Femur (tissue), 1 donor: ENCODE data around the gene KRT14.
"Not testable (repeated sequence)": the region's sequence is repeated elsewhere in the genome, so short reads cannot be mapped to it uniquely, and the experiment has no call there.

Experiments used
- DNase-seq: peaks from one replicate; pipeline ENCODE4 v3.0.0-alpha.2; 2017

KRT14 gene

DNA sequence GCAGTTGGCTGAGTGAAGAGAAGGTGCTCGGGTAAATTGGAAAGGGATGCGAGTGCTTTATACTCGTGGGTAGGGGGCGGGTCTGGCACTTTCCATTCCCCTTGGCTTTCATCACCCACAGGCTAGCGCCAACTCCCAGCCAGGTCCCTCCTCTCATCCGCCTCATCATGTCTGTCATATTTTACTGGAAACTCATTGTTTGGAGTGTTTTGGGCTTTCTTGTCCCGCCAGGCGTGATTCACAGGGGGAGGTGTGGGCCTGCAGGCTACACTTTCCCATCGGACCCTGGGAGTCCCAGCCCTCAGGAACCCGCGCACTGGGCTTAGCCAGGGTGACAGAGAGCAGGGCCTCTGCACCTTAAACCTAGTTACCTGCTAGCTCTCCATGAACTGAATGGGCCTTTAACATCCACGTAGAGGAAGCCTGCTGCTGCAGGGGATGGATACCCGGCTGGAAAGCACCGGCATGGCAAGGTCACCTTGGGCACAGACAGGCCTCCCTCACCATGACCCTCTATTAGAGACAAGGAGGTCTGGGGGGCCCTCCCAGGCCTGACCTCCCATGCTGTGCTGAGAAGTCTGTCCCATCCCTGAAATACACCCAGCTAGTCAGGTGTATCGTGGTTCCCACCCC is at the start of gene KRT14:
Gene KRT14, minus strand, starts transcription at position 33 of the 633 bp plus-strand sequence. CDS start 61 bp downstream, outside the sequence.
- no peak for DNase-seq

- DNase-seq: peak; percentile 87
Measured at GRCh38 chr17:41635121-41636097, 48.7 kb upstream of the KRT14 start.

DNA sequence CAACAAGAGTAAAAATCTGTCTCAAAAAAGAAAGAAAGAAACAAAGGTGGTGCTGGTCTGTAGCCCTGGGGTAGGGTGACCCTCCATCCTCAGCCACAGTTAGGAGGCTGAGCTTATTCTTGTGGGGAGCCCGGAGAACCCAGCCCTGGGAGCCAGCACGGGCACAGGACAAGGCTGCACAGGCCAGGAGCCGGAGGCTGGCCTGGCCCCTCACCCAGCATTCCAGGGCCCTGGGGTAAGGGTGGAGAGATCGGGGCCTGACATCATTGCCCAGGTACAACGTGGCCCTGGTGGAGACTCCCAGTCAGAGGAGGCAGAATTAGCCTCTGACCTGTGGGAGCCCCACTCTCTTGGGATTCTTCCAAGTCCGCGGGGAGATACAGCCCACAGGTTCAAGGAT is 47.9 kb upstream of the KRT14 start:
- DNase-seq: no peak

DNA sequence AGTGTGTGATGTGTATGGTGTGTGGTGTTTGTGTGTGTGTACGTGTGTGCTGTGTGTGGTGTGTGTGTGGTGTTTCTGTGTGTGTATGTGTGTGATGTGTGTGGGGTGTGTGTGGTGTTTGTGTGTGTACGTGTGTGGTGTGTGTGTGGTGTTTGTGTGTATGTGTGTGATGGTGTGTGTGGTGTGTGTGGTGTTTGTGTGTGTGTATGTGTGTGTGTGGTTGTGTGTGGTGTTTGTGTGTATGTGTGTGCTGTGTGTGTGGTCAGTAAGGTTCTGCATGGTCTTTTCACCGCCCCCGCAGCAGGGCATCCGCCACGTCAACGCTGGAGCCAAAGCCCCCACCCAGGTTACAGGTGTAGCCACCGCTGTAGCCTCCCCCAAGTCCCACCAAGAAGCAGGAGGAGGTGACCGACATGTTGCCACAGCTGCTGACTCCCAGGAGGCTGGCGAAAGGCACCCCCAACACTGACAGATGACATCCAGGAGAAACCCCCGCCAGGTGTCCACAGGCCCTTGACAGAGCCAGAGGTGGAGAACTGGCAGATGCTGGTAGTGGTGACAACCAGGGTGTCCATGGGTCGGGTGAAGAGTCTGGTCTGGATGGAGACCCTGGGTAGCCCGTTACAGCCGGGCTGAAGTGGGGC is 47.0 kb upstream of the KRT14 start:
- DNase-seq: no peak

- no peak for DNase-seq
Measured at GRCh38 chr17:41632482-41633105, 45.9 kb upstream of the KRT14 start.

- DNase-seq: no peak
Measured at GRCh38 chr17:41631898-41632285, 45.2 kb upstream of the KRT14 start.

DNA sequence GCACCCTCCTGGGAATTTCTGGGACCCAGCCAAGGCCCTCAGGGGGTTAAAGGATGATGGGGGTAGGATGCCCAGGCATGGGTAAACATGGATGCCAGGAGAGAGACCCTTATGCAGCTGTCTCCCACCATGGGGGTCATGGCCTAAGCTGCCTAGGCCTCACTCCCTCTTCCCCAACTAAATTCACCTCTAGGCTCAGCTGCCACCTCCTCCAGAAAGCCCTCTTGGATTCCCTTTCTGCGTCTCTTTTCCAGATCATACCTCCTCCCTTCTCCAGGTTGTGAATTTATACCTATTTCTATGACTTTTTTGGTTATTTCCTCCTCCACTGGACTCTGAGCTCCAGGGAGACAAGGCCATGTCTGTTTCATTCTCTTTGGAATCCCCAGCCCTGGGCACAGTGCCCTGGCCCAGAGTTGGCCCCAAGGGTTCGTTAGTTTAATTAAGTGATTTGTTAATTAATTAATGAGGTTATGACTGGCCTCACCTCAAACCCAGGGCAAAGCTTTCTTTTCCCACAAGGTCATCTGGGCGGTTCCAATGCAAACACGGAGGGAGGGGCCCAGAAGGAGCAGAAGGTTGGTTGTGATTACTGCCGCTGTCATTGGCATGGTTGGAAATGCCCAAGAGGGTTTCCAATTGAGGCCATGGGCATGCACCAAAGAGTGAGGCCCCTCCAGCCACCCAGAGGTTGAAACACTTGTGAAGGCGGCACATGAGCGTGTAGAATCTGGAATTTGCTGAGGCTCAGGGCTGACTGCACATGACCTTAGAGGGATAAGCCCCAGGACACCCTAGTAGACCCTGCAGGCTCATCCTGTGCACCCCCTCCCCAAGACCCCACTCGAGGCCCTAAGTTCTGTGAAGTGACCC is 44.6 kb upstream of the KRT14 start:
- no peak for DNase-seq

GRCh38 chr17:41629826-41630670 is 43.4 kb upstream of the KRT14 start:
- no peak for DNase-seq

DNA sequence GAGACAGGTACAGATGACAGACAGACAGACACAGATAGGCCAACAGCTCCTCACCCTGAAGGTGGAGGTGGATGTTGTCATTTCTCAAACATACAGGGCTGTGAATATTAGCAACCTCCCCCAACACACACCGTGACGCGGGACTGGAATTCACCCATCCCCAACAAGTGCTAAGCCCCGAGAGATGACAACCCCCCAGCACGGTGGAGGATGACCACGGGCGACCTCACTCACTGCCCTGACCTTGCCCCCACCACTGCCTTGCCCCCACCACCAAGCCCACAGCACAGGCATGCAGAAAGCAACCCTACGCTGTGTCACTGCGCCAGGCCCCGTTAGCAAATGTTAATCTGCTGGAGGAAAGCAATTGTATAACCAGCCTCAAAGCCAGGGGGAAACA is 42.6 kb upstream of the KRT14 start:
- DNase-seq: peak; percentile 14

GRCh38 chr17:41628621-41629255 is 42.0 kb upstream of the KRT14 start:
- DNase-seq: peak; percentile 18

DNA sequence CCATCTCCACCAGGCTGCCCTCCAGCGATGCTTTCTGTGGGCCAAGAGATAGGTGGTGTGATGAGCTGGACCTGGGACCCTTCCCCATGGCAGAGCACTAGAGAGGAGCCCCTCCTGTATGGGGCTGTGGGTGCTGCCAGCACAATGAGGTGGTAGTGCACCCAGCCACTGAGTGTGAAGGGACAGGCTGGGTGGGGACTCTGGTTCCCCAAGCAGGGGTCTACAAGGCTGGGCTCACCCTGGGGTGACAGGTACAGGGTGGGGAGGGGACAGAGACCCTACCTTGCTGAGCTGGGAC is 41.3 kb upstream of the KRT14 start:
- DNase-seq: not testable (repeated sequence)

DNA sequence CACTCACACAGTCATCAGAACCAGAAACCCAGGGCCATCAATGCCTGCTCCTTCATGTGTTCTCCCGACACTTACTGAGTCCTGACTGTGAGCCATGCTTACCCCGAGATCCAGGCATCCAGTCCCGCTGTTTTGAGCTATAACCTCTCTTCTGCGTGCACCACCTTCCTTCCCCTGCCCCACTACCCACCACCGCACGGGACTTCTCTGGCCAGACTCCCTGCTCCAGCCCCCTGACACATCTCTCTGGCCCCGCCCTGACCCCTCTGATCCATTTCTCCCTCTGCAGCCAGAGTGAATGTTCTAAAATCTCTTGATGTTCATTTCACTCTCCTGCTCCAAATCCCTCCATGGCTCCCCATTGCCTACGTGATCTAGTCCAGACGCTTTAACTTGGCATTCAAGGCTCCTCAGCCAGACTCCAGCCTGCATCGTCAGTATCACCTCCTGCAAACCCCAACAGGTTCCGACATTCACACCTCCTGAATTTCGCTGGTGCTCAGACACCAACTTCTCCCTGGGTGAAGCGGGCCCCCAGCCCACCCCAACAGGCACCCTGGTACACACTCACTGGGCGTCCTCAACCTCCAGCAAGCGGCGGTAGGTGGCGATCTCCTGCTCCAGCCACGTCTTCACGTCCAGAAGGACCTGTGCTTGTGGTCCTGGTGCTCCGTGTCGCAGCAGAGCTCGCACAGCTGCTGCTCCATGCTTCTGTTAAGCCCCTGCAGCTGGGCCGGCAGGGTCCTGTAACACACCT is 40.8 kb upstream of the KRT14 start:
- DNase-seq: no peak

- DNase-seq: not testable (repeated sequence)
Measured at GRCh38 chr17:41626914-41627295, 40.2 kb upstream of the KRT14 start.

DNA sequence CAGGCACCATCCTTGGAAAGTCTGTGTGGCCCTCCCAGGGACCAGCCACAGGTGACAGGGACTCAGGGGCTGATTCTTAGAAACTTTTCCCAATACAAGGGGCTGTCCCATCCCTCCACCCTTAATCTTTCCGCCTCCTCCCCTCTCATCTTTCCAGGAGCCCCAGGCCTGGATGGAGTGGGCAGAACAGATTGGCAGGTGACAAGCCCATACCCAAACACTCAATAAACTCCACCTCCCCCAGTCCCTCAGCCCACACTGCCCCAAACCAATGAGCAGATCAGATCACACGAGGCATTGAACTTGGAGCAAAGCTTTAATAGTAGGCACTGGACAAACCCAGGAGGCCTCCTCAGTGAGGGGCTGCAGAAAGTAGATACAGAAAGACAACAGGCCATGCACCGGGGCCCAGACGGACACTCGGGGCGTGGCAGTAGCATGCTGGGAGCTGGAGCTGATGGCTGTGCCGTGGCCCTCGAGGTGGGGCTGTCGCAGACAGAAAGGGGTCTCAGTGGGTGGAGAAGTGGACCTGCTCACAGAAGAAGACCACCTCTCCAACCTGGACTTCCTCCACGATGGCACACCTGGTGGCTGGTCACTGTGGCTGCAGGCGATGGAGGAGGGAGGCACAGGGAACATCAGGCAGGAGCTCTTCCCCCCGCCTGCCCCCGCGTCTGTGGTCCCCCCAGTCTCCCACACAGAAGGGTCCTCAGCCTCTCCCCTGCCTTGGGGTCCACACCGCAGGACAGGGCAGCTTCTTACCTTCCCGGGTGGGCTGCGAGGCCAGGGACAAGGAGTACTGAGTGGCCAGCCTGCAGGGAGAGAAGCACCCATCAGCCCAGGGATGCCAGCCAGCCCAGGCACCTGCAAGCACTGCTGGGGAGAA is 39.6 kb upstream of the KRT14 start:
- DNase-seq: not testable (repeated sequence)

DNA sequence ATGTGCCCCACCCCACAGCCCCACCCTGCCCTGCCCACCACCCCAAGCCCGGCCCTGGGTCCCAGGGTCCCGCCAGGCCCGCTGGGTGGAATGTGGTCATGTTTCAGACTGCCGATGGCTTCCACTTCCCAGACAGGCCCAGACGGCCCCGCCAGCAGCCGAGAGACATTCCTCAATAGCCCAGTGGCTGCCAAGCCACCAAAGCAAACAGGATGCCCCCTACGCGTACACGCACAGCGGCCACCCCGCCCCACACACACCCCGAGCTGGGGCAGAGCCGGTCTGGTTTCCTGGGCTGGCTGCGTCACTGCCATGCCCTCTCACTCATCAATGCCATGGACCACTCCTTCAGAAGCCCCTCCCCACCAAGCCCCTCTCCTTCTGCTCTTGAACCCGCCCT is 38.9 kb upstream of the KRT14 start:
- DNase-seq: peak; percentile 54

- no peak for DNase-seq
Measured at GRCh38 chr17:41624208-41625101, 37.8 kb upstream of the KRT14 start, which contains the start of gene KRT17. KRT17 (minus strand) TSS chr17:41624575; CDS start chr17:41624509, 66 bp downstream.

GRCh38 chr17:41623184-41623861 is 36.6 kb upstream of the KRT14 start:
- DNase-seq: not testable (repeated sequence)
